ENCODE measurements around the gene PPIG.

- TF ChIP-seq, protein P1, sequence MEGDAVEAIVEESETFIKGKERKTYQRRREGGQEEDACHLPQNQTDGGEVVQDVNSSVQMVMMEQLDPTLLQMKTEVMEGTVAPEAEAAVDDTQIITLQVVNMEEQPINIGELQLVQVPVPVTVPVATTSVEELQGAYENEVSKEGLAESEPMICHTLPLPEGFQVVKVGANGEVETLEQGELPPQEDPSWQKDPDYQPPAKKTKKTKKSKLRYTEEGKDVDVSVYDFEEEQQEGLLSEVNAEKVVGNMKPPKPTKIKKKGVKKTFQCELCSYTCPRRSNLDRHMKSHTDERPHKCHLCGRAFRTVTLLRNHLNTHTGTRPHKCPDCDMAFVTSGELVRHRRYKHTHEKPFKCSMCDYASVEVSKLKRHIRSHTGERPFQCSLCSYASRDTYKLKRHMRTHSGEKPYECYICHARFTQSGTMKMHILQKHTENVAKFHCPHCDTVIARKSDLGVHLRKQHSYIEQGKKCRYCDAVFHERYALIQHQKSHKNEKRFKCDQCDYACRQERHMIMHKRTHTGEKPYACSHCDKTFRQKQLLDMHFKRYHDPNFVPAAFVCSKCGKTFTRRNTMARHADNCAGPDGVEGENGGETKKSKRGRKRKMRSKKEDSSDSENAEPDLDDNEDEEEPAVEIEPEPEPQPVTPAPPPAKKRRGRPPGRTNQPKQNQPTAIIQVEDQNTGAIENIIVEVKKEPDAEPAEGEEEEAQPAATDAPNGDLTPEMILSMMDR (IDR thresholded peaks at IDR 0.05) = no peak
- no peak for TF ChIP-seq POLR2A (IDR thresholded peaks at IDR 0.05)
Measured at GRCh38 chr2:169571571-169571970, 12.6 kb upstream of the PPIG start.
